D721Med (cell line): ENCODE measurements around the gene SMDT1.

Source experiments
- DNase-seq: peaks from one replicate; pipeline ENCODE4 v3.0.0; 2011; ENCODE audit warnings: low spot score; ENCODE audit not compliant: insufficient read length
- FAIRE-seq: peaks from 2 replicates; lab custom pipeline; 2011; peaks lifted over from hg19 to GRCh38; lab: Jason Lieb, UNC
- CTCF ChIP-seq: IDR thresholded peaks from 2 replicates; pipeline ENCODE4 v1.5.1; 2012; ENCODE audit warnings: mild to moderate bottlenecking, control low read depth; ENCODE audit not compliant: insufficient read depth; ENCODE audit errors: missing control alignments

Gene SMDT1

GRCh38 chr22:42079319-42080251 is at the start of gene SMDT1:
Gene SMDT1, plus strand, starts transcription at chr22:42079700. Its CDS starts 69 bp downstream, at chr22:42079769.
- DNase-seq, result peak; percentile 80
- FAIRE-seq, result no peak
- no peak for TF ChIP-seq CTCF

- DNase-seq (no peak), FAIRE-seq (no peak)
- TF ChIP-seq CTCF, result no peak
These were observed 46.0 kb upstream of the SMDT1 start for GRCh38 chr22:42033263-42034181.

- no peak for DNase-seq
- FAIRE-seq, result no peak
- no peak for TF ChIP-seq CTCF
These were observed 44.2 kb upstream of the SMDT1 start for GRCh38 chr22:42035256-42035655.

GRCh38 chr22:42039271-42039670 is 40.2 kb upstream of the SMDT1 start:
- TF ChIP-seq CTCF, result no peak
- FAIRE-seq (no peak), DNase-seq (no peak)

GRCh38 chr22:42041784-42042183 is 37.7 kb upstream of the SMDT1 start:
- FAIRE-seq (no peak), DNase-seq (no peak)
- TF ChIP-seq CTCF, result no peak

- TF ChIP-seq CTCF, result no peak
- FAIRE-seq (no peak), DNase-seq (no peak)
These were observed 28.8 kb upstream of the SMDT1 start for GRCh38 chr22:42050641-42051180.
